GM10847 (cell line): ENCODE measurements around the gene DACH1.

Source experiments
- POLR2A ChIP-seq: IDR thresholded peaks from 2 replicates; pipeline ENCODE4 v1.6.1; 2011; ENCODE audit not compliant: insufficient read length; ENCODE audit errors: extremely low read depth

The DACH1 gene

DNA sequence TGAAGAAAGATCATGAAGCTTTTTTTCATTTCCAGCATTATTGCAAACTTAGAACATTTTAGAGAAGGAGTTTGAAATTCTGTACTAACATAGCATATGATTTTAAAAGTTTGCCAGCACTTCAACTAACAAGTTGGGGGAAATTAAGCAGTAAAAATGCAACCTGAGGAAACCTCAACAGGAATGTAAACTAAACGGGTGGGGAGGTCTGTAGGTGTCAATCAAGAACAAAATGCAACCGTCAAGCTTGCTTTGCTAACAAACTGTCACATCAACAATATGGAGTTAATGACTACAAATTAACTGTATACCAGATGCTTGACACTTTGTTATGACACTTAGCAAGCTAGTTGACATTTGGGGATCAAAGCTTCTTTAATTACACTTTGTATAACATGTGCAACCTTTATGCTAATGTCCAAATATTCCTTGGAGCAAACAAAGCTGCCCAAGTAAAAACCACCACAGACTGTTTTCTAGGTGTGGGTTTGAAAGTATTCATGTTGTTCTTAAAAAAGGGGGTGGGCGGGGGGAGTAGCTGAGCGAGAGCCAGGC is 52.1 kb downstream of the DACH1 start:
- no peak for TF ChIP-seq POLR2A

- no peak for TF ChIP-seq POLR2A
Measured at GRCh38 chr13:71813187-71813586, 53.8 kb downstream of the DACH1 start.

GRCh38 chr13:71811344-71811743 is 55.7 kb downstream of the DACH1 start:
- no peak for TF ChIP-seq POLR2A

DNA sequence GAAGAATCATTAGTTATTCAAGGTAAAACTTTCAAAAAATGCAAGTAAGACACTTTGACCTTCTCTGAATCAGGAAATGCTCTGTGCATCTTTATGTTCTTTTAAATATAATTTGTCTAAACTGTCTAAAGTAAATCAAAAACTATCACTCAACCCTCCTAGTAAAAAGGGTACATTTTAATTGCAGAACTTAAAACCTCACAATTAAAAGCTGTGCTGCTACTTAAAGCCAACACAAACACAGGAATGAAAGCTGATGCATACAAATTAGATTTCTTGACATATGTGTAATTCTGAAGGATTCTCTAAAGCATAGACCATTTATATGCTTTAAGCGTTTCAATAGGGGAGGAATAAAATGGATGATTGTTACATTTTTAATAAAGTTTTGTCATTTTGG is 58.3 kb downstream of the DACH1 start:
- no peak for TF ChIP-seq POLR2A

GRCh38 chr13:71806886-71807285 is 60.1 kb downstream of the DACH1 start:
- no peak for TF ChIP-seq POLR2A

- no peak for TF ChIP-seq POLR2A
Measured at GRCh38 chr13:71803066-71803465, 63.9 kb downstream of the DACH1 start.

- no peak for TF ChIP-seq POLR2A
Measured at GRCh38 chr13:71801781-71802180, 65.2 kb downstream of the DACH1 start.

- TF ChIP-seq POLR2A = no peak
Measured at GRCh38 chr13:71801165-71801760, 65.7 kb downstream of the DACH1 start.

- TF ChIP-seq POLR2A = no peak
Measured at GRCh38 chr13:71799324-71799723, 67.7 kb downstream of the DACH1 start.

DNA sequence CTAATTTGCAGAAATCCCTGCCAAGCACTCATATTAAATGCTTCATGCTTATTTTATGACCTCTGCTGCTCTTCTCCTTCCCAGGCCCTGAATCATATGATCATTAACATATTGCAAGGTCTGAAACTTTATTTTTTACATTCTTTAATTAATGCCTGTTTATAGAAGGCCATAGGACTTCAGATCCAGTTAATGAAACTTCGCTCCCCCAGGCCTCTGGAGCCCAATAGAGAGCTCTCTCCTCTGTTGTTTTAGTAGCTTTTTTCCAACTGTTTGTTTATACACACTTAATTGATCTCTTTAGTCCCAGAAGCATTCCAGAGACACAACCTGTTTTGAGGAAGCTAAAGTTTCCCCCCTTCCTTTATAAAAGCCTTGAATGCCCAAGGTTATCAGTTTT is 68.3 kb downstream of the DACH1 start:
- TF ChIP-seq POLR2A = no peak

- no peak for TF ChIP-seq POLR2A
Measured at GRCh38 chr13:71797517-71797916, 69.5 kb downstream of the DACH1 start.

- no peak for TF ChIP-seq POLR2A
Measured at GRCh38 chr13:71789693-71790329, 77.2 kb downstream of the DACH1 start.

DNA sequence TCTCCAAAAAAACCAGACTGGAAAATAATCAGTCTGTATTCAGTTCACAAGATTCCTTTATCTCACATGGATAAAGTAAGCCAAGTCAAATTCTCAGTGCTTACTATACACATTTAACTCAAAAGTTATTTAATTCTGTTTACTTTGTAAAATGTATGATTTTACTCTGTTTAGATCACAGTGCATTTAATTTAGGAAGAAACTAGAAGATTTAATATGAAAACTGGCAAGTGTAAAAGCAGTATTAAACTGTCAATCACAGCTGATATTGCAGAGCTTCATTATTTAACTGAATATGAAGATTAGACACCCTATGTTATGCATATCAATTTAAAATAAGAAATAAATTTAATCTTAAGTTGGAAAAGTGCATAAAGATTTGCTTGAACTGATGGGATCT is 78.0 kb downstream of the DACH1 start:
- no peak for TF ChIP-seq POLR2A

DNA sequence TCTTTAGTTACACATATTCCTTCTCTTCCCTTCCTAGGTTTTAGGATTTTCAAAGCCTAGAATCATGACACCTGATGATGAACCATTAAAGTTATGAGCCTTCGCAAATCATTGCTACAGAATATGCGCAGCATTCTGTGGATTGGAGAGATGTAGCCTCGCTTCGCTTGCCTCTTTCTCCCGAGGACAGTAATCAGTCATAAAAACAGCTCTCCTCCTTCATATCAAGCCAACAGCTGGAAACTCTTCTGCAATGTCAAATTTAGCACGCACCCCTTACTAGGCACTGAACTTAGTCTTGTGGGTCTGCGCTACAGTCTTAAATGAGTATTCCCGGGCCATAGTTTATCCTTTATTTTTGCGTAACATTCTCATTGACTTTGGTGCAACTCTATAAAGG is 79.6 kb downstream of the DACH1 start:
- no peak for TF ChIP-seq POLR2A

DNA sequence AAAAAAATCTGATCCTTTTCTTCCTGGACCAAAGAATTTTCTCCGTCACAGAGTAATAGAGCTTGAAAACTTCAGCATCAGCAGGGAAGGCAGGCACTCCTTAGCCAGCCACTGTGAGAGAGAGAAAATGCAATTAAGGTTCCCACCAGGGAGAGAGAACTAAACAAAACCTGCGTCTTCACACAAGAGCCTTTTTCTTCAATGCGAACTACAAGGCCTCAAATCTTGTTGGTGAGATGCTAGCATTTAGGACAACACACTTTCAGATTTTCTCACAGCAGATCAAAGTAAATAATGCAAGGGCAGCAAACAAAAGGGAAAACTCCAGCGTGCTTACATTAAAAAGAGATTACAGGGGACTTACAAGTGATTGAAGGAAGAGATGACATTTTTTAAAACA is 80.1 kb downstream of the DACH1 start:
- no peak for TF ChIP-seq POLR2A

DNA sequence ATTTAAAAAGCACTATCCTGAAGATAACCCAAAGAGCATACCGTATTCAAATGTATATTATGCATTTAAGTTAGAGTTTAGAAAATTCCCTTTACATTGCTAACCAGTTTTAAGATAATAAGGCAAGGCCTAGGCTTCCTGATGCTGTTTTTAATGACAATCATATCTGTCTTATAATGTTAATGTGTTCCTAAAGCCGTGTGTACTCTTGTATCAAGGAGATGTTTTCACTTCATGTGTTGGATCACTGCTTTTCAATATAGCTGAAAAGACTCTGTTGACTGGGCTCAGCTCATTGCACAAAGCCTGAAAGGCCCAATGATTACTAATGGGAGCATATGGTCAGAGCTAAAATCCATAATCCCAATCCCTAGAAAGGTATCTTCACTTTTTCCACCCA is 81.6 kb downstream of the DACH1 start:
- no peak for TF ChIP-seq POLR2A

DNA sequence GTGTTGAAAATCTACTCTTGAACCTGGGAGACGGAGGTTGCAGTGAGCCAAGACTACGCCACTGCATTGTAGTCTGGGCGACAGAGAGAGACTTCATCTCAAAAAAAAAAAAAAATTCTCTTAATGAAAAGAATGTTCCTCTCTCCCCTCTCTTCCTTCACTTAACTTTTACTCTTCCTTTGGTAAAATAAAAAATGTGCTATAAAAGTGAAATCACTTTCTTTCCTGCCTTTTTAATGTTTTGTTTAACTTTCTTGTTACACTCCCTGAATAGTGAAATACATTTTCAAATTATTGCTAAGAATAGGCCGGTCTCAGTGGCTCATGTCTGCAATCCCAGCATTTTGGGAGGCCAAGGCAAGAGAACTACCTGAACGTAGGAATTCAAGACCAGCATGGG is 86.5 kb downstream of the DACH1 start:
- TF ChIP-seq POLR2A = no peak
